Lung (tissue), 12 donors: ENCODE measurements around the gene SCAPER. TPM values are rescaled to one million over a fixed set of nuclear protein-coding genes. Genes with fewer than 3 reads are reported as not detected.
A peak's percentile ranks its signal among the peaks of the same experiment; 100 is the strongest.
"Not testable (repeated sequence)": the region's sequence is repeated elsewhere in the genome, so short reads cannot be mapped to it uniquely, and the experiment has no call there.

Experiments used
- ATAC-seq: fragments of 200-7000 bp; cut with Tn5 transposase; one replicate; pipeline ENCODE4 v1.9.1; 2020; ENCODE audit warnings: moderate number of reproducible peaks; ENCODE audit not compliant: insufficient read depth, low FRiP score
- DNase-seq, 3 donors: peaks; one replicate each; pipeline ENCODE4 v3.0.0-alpha.2; 2013 to 2017
- H3K27ac ChIP-seq, 2 donors: one replicate each; pipeline ENCODE4 v1.5.1; 2013; ENCODE audit warnings: mild to moderate bottlenecking in 2 of 2, moderate library complexity in 2 of 2, control low read depth in 1 of 2, inconsistent platforms in 1 of 2, low read depth in 1 of 2, low read length in 1 of 2
- H3K27me3 ChIP-seq, 3 donors: one replicate each; pipeline ENCODE4 v1.5.1; 2013; ENCODE audit warnings: low read length in 2 of 3; ENCODE audit not compliant: control insufficient read depth in 3 of 3, insufficient read depth in 3 of 3
- H3K36me3 ChIP-seq, 4 donors: one replicate each; pipeline ENCODE4 v1.5.1; 2013; ENCODE audit warnings: low read length in 4 of 4, mild to moderate bottlenecking in 1 of 4, moderate library complexity in 1 of 4; ENCODE audit not compliant: control insufficient read depth in 4 of 4, insufficient read depth in 4 of 4
- H3K4me1 ChIP-seq, 5 donors: one replicate each; pipeline ENCODE4 v1.5.1; 2013; ENCODE audit warnings: low read length in 5 of 5, mild to moderate bottlenecking in 2 of 5, moderate library complexity in 1 of 5; ENCODE audit not compliant: control insufficient read depth in 5 of 5, insufficient read depth in 5 of 5
- H3K4me3 ChIP-seq: one replicate; pipeline ENCODE4 v1.5.1; 2013; ENCODE audit warnings: mild to moderate bottlenecking, control low read depth, moderate library complexity
- H3K9ac ChIP-seq, 2 donors: one replicate each; pipeline ENCODE4 v1.5.1; 2013; ENCODE audit warnings: low read length in 2 of 2, control low read depth in 1 of 2; ENCODE audit not compliant: insufficient read depth in 1 of 2
- H3K9me3 ChIP-seq, 4 donors: one replicate each; pipeline ENCODE4 v1.5.1; 2013; ENCODE audit warnings: low read length in 3 of 4, mild to moderate bottlenecking in 1 of 4, moderate library complexity in 1 of 4; ENCODE audit not compliant: control insufficient read depth in 4 of 4, insufficient read depth in 3 of 4
- WGBS, 2 donors: extraction: QIAGEN DNeasy Blood & Tissue Kit; methylation state at CpG; one replicate each; pipeline ENCODE4 v1.1.7; 2013; 5-methylcytosine and 5-hydroxymethylcytosine counted together
- polyA plus RNA-seq, 2 donors: library from polyadenylated mRNA; stranded (reverse); fragments of 200-250 nt; gene quantifications; one replicate each; pipeline ENCODE4 v1.2.1, GENCODE V29; 2013
- total RNA-seq, 2 donors: library from RNA; depleted of rRNA in 1 of 2; stranded (reverse); fragments of >200 nt in 1 of 2; gene quantifications; one replicate each; pipeline ENCODE4 v1.2.1, GENCODE V29; 2014 to 2021
- TF ChIP-seq, protein P1 (sequence below): IDR thresholded peaks from 2 replicates; pipeline ENCODE4 v1.5.1; 2012; ENCODE audit warnings: mild to moderate bottlenecking; ENCODE audit errors: control extremely low read depth, extremely low read depth
- donor health status: control.
- donor health status: control.
- donor health status: Bipolar disorder and iron deficiency.
- donor health status: healthy.
- donor health status: DM: yes; HTN: yes; CAD: no.

Gene SCAPER
- total and polyA plus RNA-seq, 4 donors: 3.9 to 40.2 (median 19.5) TPM

DNA sequence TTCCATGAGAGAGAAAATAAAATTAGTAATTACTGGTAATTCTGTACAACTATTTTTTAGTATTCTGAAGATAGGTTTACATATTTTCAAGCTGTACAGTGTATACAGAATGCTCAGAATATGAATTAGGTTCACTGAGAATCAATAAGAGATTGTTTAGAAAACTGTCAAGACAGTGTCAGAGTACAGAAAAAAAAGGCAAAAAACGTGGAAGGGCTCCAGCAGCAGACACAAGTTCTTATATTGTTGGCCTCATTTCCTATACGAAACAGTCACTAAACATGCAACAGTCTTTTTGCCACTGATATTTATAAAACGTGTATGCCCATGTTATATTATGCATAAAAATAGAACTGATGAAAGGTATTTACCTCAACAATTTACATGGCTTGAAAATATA, 464.7 kb downstream of the SCAPER start:
- H3K4me1 ChIP-seq: peaks cover 0 to 5% (median 0%) of the 10 kb centered on the region in 5 donors
- 63 to 73% methylated on average over 3 of the region's 3 CpGs for WGBS, 2 donors
- H3K9ac ChIP-seq: no peak overlapping the region
- H3K27me3 ChIP-seq: no peaks in the 10 kb centered on the region
- no peaks in the 10 kb centered on the region for H3K9me3 ChIP-seq
- DNase-seq (peak in 2 of 3 donors; percentile 56 to 79), ATAC-seq (no peak)
- H3K27ac ChIP-seq: no peak overlapping the region
- TF ChIP-seq, protein P1, sequence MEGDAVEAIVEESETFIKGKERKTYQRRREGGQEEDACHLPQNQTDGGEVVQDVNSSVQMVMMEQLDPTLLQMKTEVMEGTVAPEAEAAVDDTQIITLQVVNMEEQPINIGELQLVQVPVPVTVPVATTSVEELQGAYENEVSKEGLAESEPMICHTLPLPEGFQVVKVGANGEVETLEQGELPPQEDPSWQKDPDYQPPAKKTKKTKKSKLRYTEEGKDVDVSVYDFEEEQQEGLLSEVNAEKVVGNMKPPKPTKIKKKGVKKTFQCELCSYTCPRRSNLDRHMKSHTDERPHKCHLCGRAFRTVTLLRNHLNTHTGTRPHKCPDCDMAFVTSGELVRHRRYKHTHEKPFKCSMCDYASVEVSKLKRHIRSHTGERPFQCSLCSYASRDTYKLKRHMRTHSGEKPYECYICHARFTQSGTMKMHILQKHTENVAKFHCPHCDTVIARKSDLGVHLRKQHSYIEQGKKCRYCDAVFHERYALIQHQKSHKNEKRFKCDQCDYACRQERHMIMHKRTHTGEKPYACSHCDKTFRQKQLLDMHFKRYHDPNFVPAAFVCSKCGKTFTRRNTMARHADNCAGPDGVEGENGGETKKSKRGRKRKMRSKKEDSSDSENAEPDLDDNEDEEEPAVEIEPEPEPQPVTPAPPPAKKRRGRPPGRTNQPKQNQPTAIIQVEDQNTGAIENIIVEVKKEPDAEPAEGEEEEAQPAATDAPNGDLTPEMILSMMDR: no peak
- H3K4me3 ChIP-seq: no peak overlapping the region
- peaks cover 0 to 2% (median under 1%) of the 10 kb centered on the region in 4 donors for H3K36me3 ChIP-seq

DNA sequence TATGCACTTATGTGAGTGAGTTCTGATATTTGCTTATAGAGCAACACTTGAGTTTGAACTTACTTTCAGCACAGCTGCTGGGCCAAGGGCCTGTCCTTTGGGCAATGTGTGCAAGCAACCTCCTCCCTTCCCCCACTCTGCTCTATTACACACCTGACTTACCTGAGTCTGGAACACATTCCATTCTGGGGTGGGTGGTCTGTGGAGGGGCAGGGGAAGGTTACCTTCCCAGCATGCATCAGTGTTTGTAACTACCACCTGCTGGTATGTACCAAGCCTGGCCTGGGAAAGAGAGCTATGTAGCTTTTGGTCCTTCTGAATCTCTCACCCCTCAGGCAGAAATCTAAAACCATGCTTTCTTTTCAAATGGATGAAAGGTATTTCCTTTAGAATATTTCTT, 465.6 kb downstream of the SCAPER start:
- no peak overlapping the region for H3K27ac ChIP-seq
- no peak overlapping the region for H3K9ac ChIP-seq
- H3K36me3 ChIP-seq: peaks cover 0 to 2% (median under 1%) of the 10 kb centered on the region in 4 donors
- H3K4me3 ChIP-seq: no peak overlapping the region
- TF ChIP-seq, protein P1: no peak
- H3K27me3 ChIP-seq: no peaks in the 10 kb centered on the region
- no peak for ATAC-seq
- no peaks in the 10 kb centered on the region for H3K9me3 ChIP-seq
- peaks cover 0 to 5% (median 0%) of the 10 kb centered on the region in 5 donors for H3K4me1 ChIP-seq
- DNase-seq: peak; percentile 33 to 72 (median 60)

DNA sequence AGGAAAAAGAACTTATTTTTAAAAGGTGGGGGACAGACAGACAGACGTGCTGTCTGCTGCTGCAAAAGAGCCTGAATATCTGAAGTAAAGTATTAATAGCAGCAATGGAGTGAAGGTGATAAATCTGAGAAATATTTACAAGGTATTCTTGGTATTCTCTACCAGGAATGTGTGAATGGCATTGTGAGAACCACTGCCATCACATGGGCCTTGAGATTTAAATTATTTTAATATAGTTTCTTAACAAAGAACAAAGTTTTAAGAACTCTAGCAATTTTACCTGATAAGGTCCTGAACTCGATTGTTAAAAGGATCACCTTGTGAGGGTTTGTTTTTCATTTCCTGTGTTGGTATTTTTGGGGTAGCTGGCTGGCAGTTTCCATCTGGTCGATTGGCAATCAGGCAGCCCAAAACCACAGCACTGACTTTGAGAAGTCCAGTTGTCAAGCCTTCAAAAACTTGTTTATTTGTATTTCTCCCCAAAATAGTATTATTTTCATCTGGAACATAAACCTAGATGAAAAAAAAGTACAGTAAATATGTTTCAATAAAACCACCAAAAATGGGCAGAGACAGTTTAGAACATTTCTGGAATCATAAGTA, 471.2 kb downstream of the SCAPER start:
- H3K36me3 ChIP-seq: peaks cover 0 to 5% (median 0%) of the 10 kb centered on the region in 4 donors
- peaks cover 0 to 5% (median 0%) of the 10 kb centered on the region in 5 donors for H3K4me1 ChIP-seq
- ATAC-seq: no peak
- no peak overlapping the region for H3K4me3 ChIP-seq
- H3K27ac ChIP-seq: no peak overlapping the region
- 25 to 35% methylated on average over 3 of the region's 3 CpGs for WGBS, 2 donors
- H3K9ac ChIP-seq: no peak overlapping the region
- H3K9me3 ChIP-seq: no peaks in the 10 kb centered on the region
- H3K27me3 ChIP-seq: no peaks in the 10 kb centered on the region
- TF ChIP-seq, protein P1: no peak
- DNase-seq: no peak

DNA sequence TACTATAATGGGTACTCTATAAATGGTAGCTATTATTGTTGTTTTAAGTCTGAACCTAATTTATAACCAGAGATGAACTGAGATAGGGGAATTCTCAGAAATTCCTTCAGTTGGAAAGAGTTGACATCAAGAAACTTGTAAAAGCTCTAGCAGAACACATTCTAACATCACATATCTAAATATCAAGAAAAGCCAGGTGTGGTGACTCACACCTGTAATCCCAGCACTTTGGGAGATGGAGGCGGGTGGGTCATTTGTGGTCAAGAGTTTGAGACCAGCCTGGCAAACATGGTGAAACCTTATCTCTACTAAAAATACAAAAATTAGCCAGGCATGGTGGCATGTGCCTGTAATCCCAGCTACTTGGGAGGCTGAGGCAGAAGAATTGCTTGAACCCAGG, 472.1 kb downstream of the SCAPER start:
- DNase-seq, H3K27me3 ChIP-seq, H3K4me3 ChIP-seq, H3K4me1 ChIP-seq, H3K9ac ChIP-seq, ATAC-seq, H3K9me3 ChIP-seq, H3K36me3 ChIP-seq, H3K27ac ChIP-seq: not testable (repeated sequence)
- WGBS, 2 donors: 92 to 93% methylated on average over 1 of the region's 1 CpG
